HepG2 (cell line): ENCODE measurements around the gene HACL1. TPM values are rescaled to one million over a fixed set of nuclear protein-coding genes. Genes with fewer than 3 reads are reported as not detected.

Source experiments
- AKNA ChIP-seq: sonication (generic); formaldehyde crosslinking; IDR thresholded peaks from 2 replicates; pipeline ENCODE4 v1.4.0; 2020; ENCODE audit warnings: missing genetic modification reagents, borderline replicate concordance
- HCFC1 ChIP-seq: fragments of 150-350 bp; IDR thresholded peaks from 2 replicates; pipeline ENCODE4 v1.6.1; 2014; ENCODE audit warnings: low read depth, low read length
- HNF1B ChIP-seq: sonication (generic); formaldehyde crosslinking; IDR thresholded peaks from 2 replicates; pipeline ENCODE4 v1.5.1; 2020; ENCODE audit warnings: mild to moderate bottlenecking, moderate library complexity, missing genetic modification reagents
- NBN ChIP-seq: fragments of 450-650 bp; conservative IDR thresholded peaks from 2 replicates; pipeline ENCODE4 v1.6.1; 2017
- PHF21A ChIP-seq: sonication (generic); formaldehyde crosslinking; IDR thresholded peaks from 2 replicates; pipeline ENCODE4 v1.5.0; 2020; ENCODE audit warnings: mild to moderate bottlenecking, missing genetic modification reagents
- PRDM4 ChIP-seq: sonication (generic); formaldehyde crosslinking; IDR thresholded peaks from 2 replicates; pipeline ENCODE4 v1.9.0; 2021; ENCODE audit warnings: missing genetic modification reagents, borderline replicate concordance
- RFXAP ChIP-seq: sonication (generic); formaldehyde crosslinking; IDR thresholded peaks from 2 replicates; pipeline ENCODE4 v1.4.0; 2020; ENCODE audit warnings: missing genetic modification reagents, borderline replicate concordance
- TGIF2 ChIP-seq: IDR thresholded peaks from 2 replicates; pipeline ENCODE4 v1.6.1; 2016; ENCODE audit warnings: control low read depth, missing compliant biosample characterization
- ZBTB21 ChIP-seq: sonication (generic); formaldehyde crosslinking; IDR thresholded peaks from 2 replicates; pipeline ENCODE4 v1.4.0; 2020; ENCODE audit warnings: missing genetic modification reagents
- ZHX2 ChIP-seq, 2 experiments: sonication (generic) in 1 of 2; formaldehyde crosslinking in 1 of 2; IDR thresholded peaks; 2 replicates each; pipeline versions ENCODE4 v1.6.1 to v1.9.0; 2014 to 2022; ENCODE audit warnings: antibody characterized with exemption in 1 of 2, borderline replicate concordance in 1 of 2, inconsistent platforms in 1 of 2, low read depth in 1 of 2, missing genetic modification reagents in 1 of 2
- ZMYM2 ChIP-seq: sonication (generic); formaldehyde crosslinking; IDR thresholded peaks from 2 replicates; pipeline ENCODE4 v1.8.0; 2022; ENCODE audit warnings: mild to moderate bottlenecking, missing genetic modification reagents
- ZNF878 ChIP-seq: sonication (generic); formaldehyde crosslinking; IDR thresholded peaks from 2 replicates; pipeline ENCODE4 v1.8.1; 2023; ENCODE audit warnings: mild to moderate bottlenecking, missing genetic modification reagents, moderate library complexity
- ZSCAN21 ChIP-seq: sonication (generic); formaldehyde crosslinking; IDR thresholded peaks from 2 replicates; pipeline ENCODE4 v1.8.0; 2022; ENCODE audit warnings: mild to moderate bottlenecking, missing genetic modification reagents, moderate library complexity, borderline replicate concordance
- polyA plus RNA-seq, 8 experiments: library from polyadenylated mRNA; depleted of rRNA in 3 of 8; stranded (reverse) in 7 of 8; unstranded in 1 of 8; fragments of >200 nt; fragmentation: Illumina TruSeq in 4 of 8; extraction: Trizol in 4 of 8; gene quantifications; 2 replicates each; pipeline versions ENCODE4 v1.2.1 to v1.2.3, GENCODE V29; 2011 to 2016; ENCODE audit warnings: low read depth in 4 of 8, missing spikeins in 1 of 8, mixed read lengths in 1 of 8; ENCODE audit not compliant: insufficient read depth in 1 of 8
- total RNA-seq, 5 experiments: library from RNA; depleted of rRNA; stranded (reverse); fragments of >200 nt; fragmentation: Illumina TruSeq; extraction: Trizol; gene quantifications; 2 replicates each; pipeline ENCODE4 v1.2.3, GENCODE V29; 2016; ENCODE audit warnings: low read depth in 1 of 5

HACL1 gene
- total and polyA plus RNA-seq, 2 of the 13 experiments (the other 11 are each of a cell fraction or from before 2014, with no cell fraction given): 22.1 to 25.7 TPM

GRCh38 chr3:15601399-15602145, at the start of gene HACL1, which contains the start of gene BTD (continued):
- TF ChIP-seq AKNA: no peak
- no peak for TF ChIP-seq ZMYM2 (CRISPR knock-in tag)
- TF ChIP-seq NBN: no peak
- TF ChIP-seq ZNF878 (CRISPR knock-in tag): peak; percentile 9; the same call in 1 of the 2 replicates
- TF ChIP-seq RFXAP (CRISPR knock-in tag): no peak
- no peak for TF ChIP-seq PRDM4 (CRISPR knock-in tag)
- TF ChIP-seq TGIF2 (CRISPR knock-in tag): peak; percentile 32
- peak; percentile 76 for TF ChIP-seq PHF21A
- peak; percentile 22; the same call in 1 of the 2 replicates for TF ChIP-seq HCFC1
- TF ChIP-seq ZHX2 (IDR thresholded peaks at IDR 0.05; ENCODE audit: low read depth): no peak
- no peak for TF ChIP-seq ZHX2 (CRISPR knock-in tag; IDR thresholded peaks at IDR 0.05; ENCODE audit: borderline replicate concordance)
- no peak; the same call in 1 of the 2 replicates for TF ChIP-seq ZSCAN21 (CRISPR knock-in tag)
- TF ChIP-seq HNF1B (CRISPR knock-in tag): peak; percentile 63; the same call in 1 of the 2 replicates
- TF ChIP-seq ZBTB21: peak; percentile 51; the same call in 1 of the 2 replicates
